GM19438 (cell line): ENCODE data around the gene ARHGAP24.
A peak's percentile ranks its signal among the peaks of the same experiment; 100 is the strongest.
"Not testable (repeated sequence)": the region's sequence is repeated elsewhere in the genome, so short reads cannot be mapped to it uniquely, and the experiment has no call there.

Source experiments
- ATAC-seq: cut with Tn5 transposase; IDR thresholded peaks from one replicate; pipeline ENCODE4 v1.9.1; 2021; ENCODE audit warnings: low read depth; ENCODE audit not compliant: unreplicated experiment

The ARHGAP24 gene

GRCh38 chr4:85478576-85478975, 3.6 kb downstream of the ARHGAP24 start:
- no peak for ATAC-seq

GRCh38 chr4:85482010-85482738, 7.2 kb downstream of the ARHGAP24 start:
- no peak for ATAC-seq

DNA sequence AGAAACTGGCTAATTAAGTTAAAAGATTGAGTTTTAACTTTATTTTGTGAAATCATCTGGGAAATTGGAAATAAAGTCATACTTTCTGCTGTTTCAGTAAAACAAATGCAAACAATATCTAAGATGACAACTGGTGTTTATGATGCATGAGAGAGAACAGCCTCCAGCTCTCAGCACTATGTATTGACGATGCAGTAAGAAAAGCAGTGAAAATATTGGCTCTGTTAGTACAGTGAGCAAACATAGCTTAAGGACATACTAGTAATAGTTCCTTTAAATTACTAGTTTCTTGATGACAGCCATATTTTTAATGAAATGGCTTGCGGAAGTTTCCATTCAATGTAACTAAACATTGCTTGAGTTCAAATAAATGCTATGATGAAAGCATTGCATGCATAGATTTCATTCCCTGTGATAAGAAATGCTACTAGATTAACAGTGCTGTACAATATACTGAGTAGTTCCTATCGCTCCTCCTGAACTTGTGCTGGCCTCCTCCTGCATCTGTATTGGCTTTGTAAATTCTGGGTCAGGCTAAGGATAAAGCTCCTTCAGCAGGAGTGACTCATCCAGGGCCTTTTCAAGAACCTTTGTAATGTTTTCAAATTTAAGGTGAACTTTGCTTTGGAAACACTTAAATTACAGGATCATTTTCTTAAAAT, 11.6 kb downstream of the ARHGAP24 start:
- ATAC-seq, result no peak

GRCh38 chr4:85488416-85488815, 13.5 kb downstream of the ARHGAP24 start:
- ATAC-seq, result no peak

DNA sequence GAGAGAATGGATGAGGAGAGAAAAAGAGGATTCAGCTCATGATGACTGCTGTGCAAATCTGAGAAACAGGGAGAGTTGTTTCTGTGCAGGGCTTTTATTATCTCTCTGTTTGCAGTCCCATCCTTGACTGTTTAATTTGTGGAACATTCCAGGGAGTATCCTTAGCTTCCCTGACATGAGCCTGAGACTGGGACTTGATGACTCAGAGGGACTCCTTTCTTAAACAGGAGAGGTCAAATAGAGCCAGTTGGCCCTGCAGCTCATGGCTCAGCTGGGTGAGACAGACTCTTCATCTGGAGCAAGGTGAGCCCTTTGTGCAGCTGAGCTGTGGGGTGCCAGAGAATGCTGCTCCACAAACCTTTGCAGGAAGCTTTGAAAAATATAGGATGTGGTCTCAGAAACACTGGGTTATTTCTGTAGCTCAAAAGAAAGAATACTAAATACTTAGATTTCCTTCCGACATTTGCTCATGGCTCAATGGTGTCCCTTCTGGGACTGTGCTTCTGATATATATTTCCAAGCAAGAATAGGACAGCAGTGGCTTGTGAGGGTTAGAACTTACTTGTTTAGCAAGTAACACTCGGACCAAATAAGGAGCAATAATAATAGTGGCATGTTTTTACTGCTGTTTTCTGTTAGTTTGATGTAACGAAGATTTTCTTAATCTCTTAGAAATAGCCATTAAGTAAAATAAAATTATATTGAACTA, 14.5 kb downstream of the ARHGAP24 start:
- no peak for ATAC-seq

DNA sequence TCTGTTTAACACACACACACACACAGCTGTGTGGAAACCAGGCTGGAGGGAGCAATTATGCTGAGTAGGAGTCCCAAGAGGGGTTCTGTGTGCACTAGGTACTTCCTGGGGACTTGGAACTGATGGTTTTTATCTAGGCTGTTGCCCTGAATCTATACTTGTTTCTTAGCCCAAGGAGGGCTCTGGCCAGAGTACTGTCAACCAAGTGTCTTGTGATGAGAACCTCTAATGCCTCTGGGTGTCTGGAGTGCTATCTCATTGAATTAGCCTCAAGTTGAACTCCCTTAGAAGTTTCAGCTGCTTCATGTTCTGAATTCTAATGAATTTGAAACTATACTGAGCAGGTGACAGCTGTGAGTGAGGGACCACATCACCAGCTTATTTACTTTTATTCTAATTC, 16.6 kb downstream of the ARHGAP24 start:
- peak; percentile 75 for ATAC-seq

GRCh38 chr4:85492336-85492735, 17.4 kb downstream of the ARHGAP24 start:
- ATAC-seq, result no peak

GRCh38 chr4:85495621-85496020, 20.7 kb downstream of the ARHGAP24 start:
- ATAC-seq, result no peak

GRCh38 chr4:85496126-85496849, 21.3 kb downstream of the ARHGAP24 start:
- no peak for ATAC-seq

DNA sequence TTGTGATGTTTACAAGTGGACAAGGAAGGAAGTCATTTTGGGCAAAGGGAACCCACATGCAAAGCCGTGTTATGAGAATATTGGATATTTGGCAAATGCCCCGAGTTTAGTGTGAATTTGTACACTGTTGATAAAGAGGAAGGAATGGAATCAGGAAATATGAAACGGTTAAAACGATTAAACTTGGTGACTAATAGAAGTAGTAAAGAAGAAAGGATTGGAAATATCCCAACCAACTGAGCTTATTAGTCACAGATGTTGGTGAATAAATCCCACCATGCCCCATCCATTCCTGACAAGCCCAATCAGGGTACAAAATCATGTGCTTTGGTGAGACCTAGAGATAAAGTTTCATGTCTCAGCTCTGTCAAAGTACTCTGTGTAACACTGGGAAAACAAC, 22.0 kb downstream of the ARHGAP24 start:
- ATAC-seq, result no peak

- ATAC-seq, result peak; percentile 98
Measured at GRCh38 chr4:85498068-85498733, 23.3 kb downstream of the ARHGAP24 start.

GRCh38 chr4:85499573-85499972, 24.6 kb downstream of the ARHGAP24 start:
- no peak for ATAC-seq

DNA sequence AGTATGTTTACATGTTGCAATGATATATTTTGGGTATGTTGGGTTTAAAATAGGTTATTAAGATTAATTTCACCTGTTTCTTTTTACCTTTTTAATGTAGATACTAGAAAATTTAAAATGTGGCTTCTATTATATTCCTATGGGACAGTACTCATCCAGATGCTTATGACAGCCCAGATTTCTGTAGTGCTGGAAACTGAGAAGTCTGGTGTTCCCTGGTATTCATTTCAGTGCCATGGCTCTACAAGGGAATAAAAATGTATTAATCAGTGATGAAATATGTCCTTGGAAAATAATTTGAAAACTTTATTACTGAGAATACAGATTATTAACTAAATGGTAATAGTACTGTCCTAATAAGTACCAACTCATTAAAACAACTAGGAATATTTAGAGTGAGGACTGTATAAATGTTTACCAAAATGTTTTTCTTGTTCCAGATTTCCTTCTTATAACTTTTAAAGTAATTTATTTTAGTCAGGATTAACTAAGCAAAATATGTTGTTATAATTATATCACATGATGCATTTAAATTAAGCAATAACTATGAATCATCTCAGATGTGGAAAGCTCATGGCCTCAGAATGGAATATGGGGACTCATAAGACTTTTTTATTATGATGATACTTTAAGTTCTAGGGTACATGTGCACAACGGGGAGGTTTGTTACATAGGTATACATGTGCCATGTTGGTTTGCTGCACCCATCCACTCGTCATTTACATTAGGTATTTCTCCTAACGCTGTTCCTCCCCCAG, 25.3 kb downstream of the ARHGAP24 start:
- ATAC-seq, result no peak

- ATAC-seq, result not testable (repeated sequence)
Measured at GRCh38 chr4:85501145-85501544, 26.2 kb downstream of the ARHGAP24 start.

- no peak for ATAC-seq
Measured at GRCh38 chr4:85508654-85509053, 33.7 kb downstream of the ARHGAP24 start.

GRCh38 chr4:85509882-85510631, 35.1 kb downstream of the ARHGAP24 start:
- ATAC-seq, result no peak

DNA sequence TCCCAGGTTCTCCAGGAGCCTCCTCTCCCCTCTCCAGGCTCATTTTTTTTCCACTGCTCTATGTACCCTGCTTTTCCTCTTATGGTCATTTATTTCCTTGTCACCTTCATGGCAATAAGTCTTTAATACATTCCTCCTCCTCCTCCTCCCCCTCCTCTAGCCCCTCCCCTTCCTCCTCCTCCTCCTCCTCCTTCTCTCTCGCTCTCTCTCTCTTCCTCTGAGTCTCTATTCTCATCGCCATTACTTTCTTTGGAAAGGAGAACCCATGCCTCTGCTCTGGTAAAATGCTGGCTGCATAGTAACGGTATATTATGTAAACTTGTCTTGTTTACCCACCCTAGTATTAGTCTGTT, 35.7 kb downstream of the ARHGAP24 start:
- ATAC-seq, result no peak

- no peak for ATAC-seq
Measured at GRCh38 chr4:85512446-85513205, 37.7 kb downstream of the ARHGAP24 start.
